LNCAP (cell line): Measurements from ENCODE around the gene CMSS1.

Experiments used
- CTCF ChIP-seq: fragments of 450-650 bp; IDR thresholded peaks from 2 replicates; pipeline ENCODE4 v1.5.1; 2017; ENCODE audit warnings: mild to moderate bottlenecking

The CMSS1 gene

GRCh38 chr3:99799422-99799821 lies 18.2 kb upstream of the CMSS1 start:
- TF ChIP-seq CTCF = no peak

DNA sequence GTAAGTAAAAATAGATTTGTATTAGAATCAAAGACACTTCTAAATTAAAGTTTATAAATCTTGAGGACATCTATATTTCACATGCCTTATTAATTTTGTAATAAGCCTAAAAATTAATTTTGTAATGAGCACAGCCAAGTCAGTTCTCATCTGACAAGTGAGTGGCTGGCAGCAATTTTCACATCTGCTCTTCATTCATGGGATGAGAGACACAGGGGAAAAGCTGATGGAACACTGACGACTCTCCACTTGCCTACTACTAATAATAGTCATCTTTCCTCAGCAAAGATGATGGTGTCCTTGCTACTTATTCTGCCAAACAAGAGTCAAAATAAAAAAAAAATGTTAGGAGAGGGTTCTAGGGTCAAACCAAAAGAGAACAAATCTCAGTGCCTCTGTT lies 14.4 kb upstream of the CMSS1 start:
- TF ChIP-seq CTCF = no peak

DNA sequence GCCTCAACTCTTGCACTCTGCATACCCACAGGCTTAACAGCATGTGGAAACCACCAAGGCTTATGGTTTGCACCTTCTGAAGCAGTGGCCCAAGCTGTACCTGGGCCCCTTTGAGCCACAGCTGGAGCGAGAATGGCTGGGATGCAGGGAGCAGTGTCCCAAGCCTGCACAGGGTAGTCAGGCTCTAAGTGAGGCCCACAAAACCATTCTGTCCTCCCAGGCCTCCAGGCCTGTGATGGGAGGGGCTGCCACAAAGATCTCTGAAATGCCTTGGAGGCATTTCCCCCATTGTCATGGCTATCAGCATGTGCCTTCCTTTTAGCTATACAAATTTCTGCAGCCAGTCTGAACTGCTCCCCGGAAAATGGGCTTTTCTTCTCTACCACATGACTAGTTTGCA lies 12.5 kb upstream of the CMSS1 start:
- no peak for TF ChIP-seq CTCF

- peak; percentile 90 for TF ChIP-seq CTCF
Observed at GRCh38 chr3:99808163-99808794, 9.4 kb upstream of the CMSS1 start.

DNA sequence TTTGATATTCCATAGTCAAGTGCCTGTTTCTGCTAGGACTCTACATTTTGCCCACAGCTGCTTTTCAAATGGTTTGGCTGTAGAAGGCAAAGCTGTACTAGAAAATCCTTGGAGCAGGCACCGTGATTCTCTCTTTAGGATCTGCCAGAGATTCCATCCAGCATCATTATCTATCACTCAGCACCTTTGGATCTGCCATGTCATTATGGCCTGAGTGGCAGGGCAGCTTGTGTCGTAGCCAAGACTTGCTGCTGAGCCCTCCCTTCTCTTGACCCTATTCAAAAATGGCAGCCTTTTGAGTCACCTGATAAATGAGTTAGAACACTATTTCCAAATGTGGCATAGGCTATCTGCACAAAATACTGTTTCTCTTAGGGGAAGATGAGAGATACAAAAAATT lies 8.1 kb upstream of the CMSS1 start:
- no peak for TF ChIP-seq CTCF

GRCh38 chr3:99810403-99810802 lies 7.3 kb upstream of the CMSS1 start:
- TF ChIP-seq CTCF = no peak

- TF ChIP-seq CTCF = no peak
Observed at GRCh38 chr3:99817047-99817436, 620 bp upstream of the CMSS1 start.

DNA sequence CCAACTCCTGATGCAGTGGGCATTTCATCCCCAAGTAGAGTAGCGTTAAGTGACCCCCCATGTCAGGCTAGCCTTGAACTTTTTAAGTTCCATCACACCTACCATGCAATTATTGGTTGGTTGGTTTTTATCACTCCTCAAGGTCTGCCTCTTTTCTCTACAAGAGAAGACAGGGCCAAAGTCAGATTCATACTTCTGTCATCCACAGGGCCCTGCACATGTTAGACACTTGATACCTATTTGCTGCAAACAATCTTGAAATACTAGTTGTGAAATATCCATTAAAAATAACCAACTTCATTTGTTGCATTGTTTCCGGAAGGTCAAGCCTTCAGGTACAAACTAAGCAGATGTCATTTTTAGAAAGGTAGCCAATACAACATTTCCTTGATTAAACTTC lies 1.2 kb downstream of the CMSS1 start:
- no peak for TF ChIP-seq CTCF
